Common myeloid progenitor, CD34-positive (primary cell): ENCODE results near the gene ACO2.
A peak's percentile ranks its signal among the peaks of the same experiment; 100 is the strongest.
"Not testable (repeated sequence)": the region's sequence is repeated elsewhere in the genome, so short reads cannot be mapped to it uniquely, and the experiment has no call there.

Source experiments
- CTCF ChIA-PET: fragments of 350-600 bp; sonication (Branson Sonifier 250); formaldehyde crosslinking; loops from one replicate; lab custom pipeline; 2021; ENCODE audit warnings: antibody characterized with exemption; lab: Charles Lee
- POLR2A ChIA-PET: fragments of 350-600 bp; sonication (Branson Sonifier 250); formaldehyde crosslinking; loops from one replicate; lab custom pipeline; 2021; ENCODE audit warnings: antibody characterized with exemption; lab: Charles Lee
- DNase-seq, 3 donors: peaks; one replicate each; pipeline versions ENCODE4 v3.0.0 to v3.0.0-alpha.2; 2013
- H3K27ac ChIP-seq, 2 experiments: 1 replicate in 1 of 2; 2 replicates in 1 of 2; pipeline ENCODE4 v1.7.0; 2013; ENCODE audit warnings: inconsistent platforms in 2 of 2, low read length in 2 of 2, mild to moderate bottlenecking in 2 of 2, low read depth in 1 of 2, moderate library complexity in 1 of 2; ENCODE audit not compliant: severe bottlenecking in 2 of 2, insufficient read depth in 1 of 2, poor library complexity in 1 of 2
- H3K27me3 ChIP-seq, 5 experiments: replicated peaks in 2 of 5; 1 replicate in 3 of 5; 2 replicates in 2 of 5; pipeline versions ENCODE4 v1.6.1 to v1.7.0; 2013; ENCODE audit warnings: low read length in 4 of 5, mild to moderate bottlenecking in 2 of 5, moderate library complexity in 2 of 5, inconsistent platforms in 1 of 5; ENCODE audit not compliant: insufficient read depth in 5 of 5, control insufficient read depth in 4 of 5
- H3K36me3 ChIP-seq, 4 experiments: 1 replicate in 2 of 4; 2 replicates in 2 of 4; pipeline versions ENCODE4 v1.6.1 to v1.7.0; 2013; ENCODE audit warnings: low read length in 3 of 4, control low read depth in 1 of 4, mild to moderate bottlenecking in 1 of 4; ENCODE audit not compliant: control insufficient read depth in 4 of 4, insufficient read depth in 4 of 4
- H3K4me1 ChIP-seq, 4 experiments: 1 replicate in 3 of 4; 2 replicates in 1 of 4; pipeline versions ENCODE4 v1.6.1 to v1.7.1; 2013; ENCODE audit warnings: low read length in 3 of 4, mild to moderate bottlenecking in 3 of 4, control low read depth in 1 of 4, inconsistent platforms in 1 of 4, moderate library complexity in 1 of 4; ENCODE audit not compliant: control insufficient read depth in 4 of 4, insufficient read depth in 4 of 4; ENCODE audit errors: control extremely low read depth in 1 of 4
- H3K4me3 ChIP-seq, 7 experiments: 1 replicate in 4 of 7; 2 replicates in 3 of 7; pipeline versions ENCODE4 v1.5.1 to v1.7.0; 2013; ENCODE audit warnings: mild to moderate bottlenecking in 7 of 7, low read length in 6 of 7, moderate library complexity in 6 of 7, inconsistent platforms in 2 of 7, low read depth in 2 of 7, control low read depth in 1 of 7; ENCODE audit not compliant: insufficient read depth in 4 of 7, control insufficient read depth in 1 of 7; ENCODE audit errors: extremely low read depth in 1 of 7
- H3K9me3 ChIP-seq, 5 experiments: 1 replicate in 4 of 5; 2 replicates in 1 of 5; pipeline versions ENCODE4 v1.6.1 to v1.7.1; 2013; ENCODE audit warnings: low read length in 4 of 5, mild to moderate bottlenecking in 2 of 5, inconsistent platforms in 1 of 5, low read depth in 1 of 5, moderate library complexity in 1 of 5; ENCODE audit not compliant: control insufficient read depth in 4 of 5, insufficient read depth in 2 of 5; ENCODE audit errors: control extremely low read depth in 1 of 5
- WGBS: methylation state at CpG from one replicate; pipeline ENCODE4 v1.1.5; 2013; ENCODE audit not compliant: insufficient coverage; 5-methylcytosine and 5-hydroxymethylcytosine counted together

ACO2 gene

DNA sequence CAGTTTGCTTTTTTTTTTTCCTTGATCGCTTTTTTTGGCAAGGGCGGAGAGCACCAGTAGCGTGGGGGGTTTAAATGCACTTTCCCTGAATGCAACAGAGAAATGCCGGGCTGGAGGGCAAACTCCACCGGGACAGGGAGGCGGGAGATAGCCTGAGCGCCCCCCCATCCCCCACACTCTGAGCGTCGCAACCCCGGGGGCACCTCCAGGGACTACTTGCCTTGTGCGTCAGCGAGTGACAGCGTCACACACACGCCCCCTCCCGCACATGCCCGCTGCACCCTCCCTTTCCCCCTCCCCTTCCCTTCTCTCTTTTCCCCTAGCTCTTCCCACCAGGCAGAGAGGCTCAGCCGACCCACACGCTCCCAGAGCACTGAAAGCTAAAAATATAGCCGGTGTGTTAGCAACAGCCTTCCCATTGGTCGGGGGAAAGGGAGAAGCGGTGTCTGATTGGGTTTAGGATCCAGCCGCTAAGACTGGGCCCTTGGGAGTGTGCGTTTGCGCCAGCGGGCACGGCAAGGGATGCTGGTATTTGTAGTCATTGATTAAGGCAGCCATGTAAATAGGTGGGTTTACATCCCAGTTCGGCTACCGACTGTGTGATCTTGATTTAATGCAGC lies 20.6 kb upstream of the ACO2 start:
- 0% methylated on average over 12 of the region's 28 CpGs for WGBS
- ChIA-PET POLR2A (interaction anchor here (0.5 to 4.1 kb wide), 5 partner anchors 11 to 95 kb away, joined by 3 to 34 read pairs (median 3); partner anchors contain the start of genes ACO2 and PHF5A), CTCF (interaction anchor here (0.7 to 1.7 kb wide), 4 partner anchors 9 to 46 kb away, joined by 3 to 7 read pairs (median 5); partner anchors contain the start of genes ACO2 and PHF5A)
- Histone ChIP-seq H3K27ac (peak overlapping the region; percentile 88 to 97), H3K9me3 (no peaks in the 10 kb centered on the region), H3K36me3 (peaks cover 0 to 5% (median 0%) of the 10 kb centered on the region in 4 experiments), H3K27me3 (no peaks in the 10 kb centered on the region), H3K4me3 (peak overlapping the region; percentile 85 to 99 (median 93)), H3K4me1 (peaks cover 11 to 35% (median 29%) of the 10 kb centered on the region in 4 experiments)
- peak; percentile 99 to 100 (median 100) for DNase-seq

DNA sequence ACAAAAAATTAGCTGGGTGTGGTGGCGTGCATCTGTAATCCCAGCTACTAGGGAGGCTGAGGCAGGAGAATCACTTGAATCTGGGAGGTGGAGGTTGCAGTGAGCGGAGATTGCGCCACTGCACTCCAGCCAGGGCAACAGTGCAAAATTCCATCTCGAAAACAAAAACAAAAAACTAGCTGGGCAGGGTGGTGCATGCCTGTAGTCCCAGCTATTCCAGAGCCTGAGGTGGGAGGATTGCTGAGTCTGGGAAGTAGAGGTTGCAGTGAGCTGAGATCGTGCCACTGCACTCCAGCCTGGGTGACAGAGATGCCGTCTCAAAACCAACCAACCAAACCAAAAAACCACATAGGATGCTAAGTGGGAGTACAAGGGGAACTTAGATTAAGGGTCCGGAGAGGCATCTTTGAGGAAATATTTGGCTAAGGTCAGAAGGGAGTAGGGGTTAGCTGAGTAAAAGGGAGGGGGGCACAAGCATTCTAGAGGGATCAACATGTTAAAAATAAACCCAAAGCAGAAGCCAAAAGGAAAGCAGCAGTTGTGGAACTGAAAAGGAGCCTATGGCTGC lies 10.7 kb upstream of the ACO2 start:
- 74% methylated on average over 5 of the region's 7 CpGs for WGBS
- POLR2A ChIA-PET: no interaction called here
- no peak overlapping the region for H3K4me3 ChIP-seq
- H3K27ac ChIP-seq: no peak overlapping the region
- no peaks in the 10 kb centered on the region for H3K27me3 ChIP-seq
- H3K4me1 ChIP-seq: peaks cover 0 to 9% (median 6%) of the 10 kb centered on the region in 4 experiments
- CTCF ChIA-PET: interaction anchor here (0.9 to 1.1 kb wide), 2 partner anchors 9 to 54 kb away, joined by 4 to 5 read pairs; no protein-coding TSS in a partner anchor
- peaks cover 7 to 39% (median 24%) of the 10 kb centered on the region in 4 experiments for H3K36me3 ChIP-seq
- DNase-seq: peak in 1 of 3 donors; percentile 24
- no peaks in the 10 kb centered on the region for H3K9me3 ChIP-seq

DNA sequence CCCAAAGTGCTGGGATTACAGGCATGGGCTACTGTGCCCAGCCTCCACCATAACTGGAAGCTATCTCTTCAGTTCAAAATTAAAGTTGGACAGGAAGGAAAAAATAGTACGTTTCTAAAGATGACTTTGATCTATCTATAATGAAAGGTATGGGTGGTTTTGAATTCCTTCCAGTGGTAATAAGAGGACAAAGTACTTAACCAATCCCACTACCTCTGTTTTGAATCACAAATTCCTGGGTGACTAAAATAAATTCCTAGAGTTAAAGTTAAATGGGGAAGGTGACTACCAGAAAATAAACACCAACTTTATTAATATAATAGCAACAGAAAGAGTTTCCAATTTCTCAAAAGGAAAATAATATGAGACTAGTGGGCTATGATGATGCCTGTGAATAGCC lies 9.5 kb upstream of the ACO2 start:
- peak overlapping the region in 1 of 2 experiments; percentile 25 for H3K27ac ChIP-seq
- CTCF ChIA-PET: interaction anchor here (1.1 to 1.4 kb wide), 2 partner anchors 57 to 68 kb away, joined by 3 to 4 read pairs; no protein-coding TSS in a partner anchor
- peaks cover 9 to 49% (median 31%) of the 10 kb centered on the region in 4 experiments for H3K36me3 ChIP-seq
- H3K27me3 ChIP-seq: no peaks in the 10 kb centered on the region
- H3K9me3 ChIP-seq: no peaks in the 10 kb centered on the region
- DNase-seq: no peak
- H3K4me3 ChIP-seq: no peak overlapping the region
- H3K4me1 ChIP-seq: peaks cover 0 to 9% (median 6%) of the 10 kb centered on the region in 4 experiments
- no CpG with 5 or more reads among the region's 1 CpG for WGBS
- POLR2A ChIA-PET: interaction anchor here (0.6 to 1.0 kb wide), 2 partner anchors 11 to 12 kb away, joined by 3 read pairs; no protein-coding TSS in a partner anchor

DNA sequence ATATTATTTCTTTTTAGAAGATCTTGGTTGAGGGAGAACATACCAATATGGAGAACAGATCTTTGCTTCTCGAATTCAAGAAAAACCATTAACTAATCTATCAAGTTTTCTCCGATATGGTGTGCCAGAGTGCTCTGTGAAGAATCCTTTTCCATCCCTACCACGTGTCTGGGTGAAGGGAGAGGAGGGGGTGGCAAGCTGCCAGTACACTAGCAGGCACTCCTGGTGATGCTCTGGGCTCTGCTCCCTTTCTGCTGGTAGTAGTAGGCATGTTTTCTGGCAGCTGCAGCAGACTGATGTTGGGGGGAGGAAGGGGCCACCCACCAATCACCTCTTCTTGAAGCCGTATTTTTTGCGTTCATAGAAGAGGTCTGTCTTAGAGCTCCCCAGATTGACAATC lies 8.8 kb upstream of the ACO2 start:
- H3K9me3 ChIP-seq, DNase-seq, H3K27me3 ChIP-seq, H3K27ac ChIP-seq, H3K4me3 ChIP-seq, H3K4me1 ChIP-seq: not testable (repeated sequence)
- ChIA-PET CTCF (interaction anchor here (1.1 to 1.4 kb wide), 2 partner anchors 58 to 67 kb away, joined by 3 to 4 read pairs; no protein-coding TSS in a partner anchor), POLR2A (interaction anchor here (1.0 kb wide), 1 partner anchor 11 kb away, joined by 3 read pairs; no protein-coding TSS in a partner anchor)
- WGBS: no CpG with 5 or more reads among the region's 5 CpGs
- peaks cover 13 to 55% (median 38%) of the 10 kb centered on the region in 4 experiments for H3K36me3 ChIP-seq

DNA sequence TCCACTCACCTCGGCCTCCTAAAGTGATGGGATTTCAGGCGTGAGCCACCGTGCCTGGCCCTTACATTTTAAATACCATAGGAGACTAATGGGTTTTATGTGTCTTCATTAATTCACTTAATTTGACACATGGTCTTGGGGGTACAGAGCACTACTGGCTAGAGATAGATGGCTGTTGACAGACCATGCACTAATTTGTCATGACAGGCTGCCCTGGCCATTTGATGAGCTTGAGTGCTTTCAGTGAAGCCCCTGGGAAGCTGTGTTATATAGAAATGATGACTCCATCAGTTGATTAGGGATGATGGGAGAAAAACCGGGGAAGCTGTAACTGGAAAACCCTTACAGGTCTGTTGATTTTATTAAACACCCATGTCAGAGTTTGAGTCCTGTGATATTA lies 7.0 kb upstream of the ACO2 start:
- ChIA-PET CTCF (interaction anchor here (0.7 to 1.9 kb wide), 4 partner anchors 8 to 65 kb away, joined by 3 to 9 read pairs (median 5); partner anchors contain the start of gene TOB2), POLR2A (no interaction called here)
- Histone ChIP-seq H3K27me3 (no peaks in the 10 kb centered on the region), H3K36me3 (peaks cover 19 to 71% (median 48%) of the 10 kb centered on the region in 4 experiments), H3K4me3 (no peak overlapping the region), H3K4me1 (peaks cover 0 to 9% (median 6%) of the 10 kb centered on the region in 4 experiments), H3K27ac (no peak overlapping the region), H3K9me3 (no peaks in the 10 kb centered on the region)
- DNase-seq: no peak
- WGBS: no CpG with 5 or more reads among the region's 4 CpGs

DNA sequence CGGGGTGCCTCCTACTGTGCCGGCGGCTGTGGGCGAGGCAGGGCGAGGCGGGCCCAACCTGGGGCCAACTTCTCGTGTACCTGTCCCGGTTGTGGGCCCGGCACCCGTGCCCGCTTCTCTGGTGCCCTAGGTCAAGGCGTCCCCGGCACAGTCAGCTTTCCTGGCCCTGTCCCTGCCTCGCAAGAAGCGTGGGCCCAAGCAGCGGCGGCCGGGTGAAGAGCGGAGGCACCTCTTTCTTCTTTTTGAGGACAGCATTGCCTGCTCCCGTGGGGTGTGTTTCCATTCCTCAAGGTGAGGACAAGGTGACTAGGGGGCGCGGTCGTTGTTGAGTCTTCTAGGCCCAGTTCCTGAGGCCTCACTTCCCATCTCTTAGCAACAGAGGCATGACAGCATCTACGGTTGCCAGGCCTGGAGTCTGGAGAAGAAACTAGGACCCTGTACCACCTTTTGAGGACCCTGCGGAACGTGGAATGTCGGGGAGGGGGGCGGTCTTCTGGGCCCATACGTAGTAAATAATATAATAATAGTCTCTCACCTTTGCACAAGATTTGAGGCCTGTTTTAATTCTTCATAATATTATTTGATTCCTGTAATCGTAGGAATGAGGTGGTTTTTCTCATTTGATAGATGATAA lies 418 bp downstream of the ACO2 start:
- ChIA-PET POLR2A (interaction anchor here (0.6 to 2.7 kb wide), 4 partner anchors 16 to 87 kb away, joined by 3 to 34 read pairs (median 4); partner anchors contain the start of genes TEF and TOB2), CTCF (interaction anchor here (0.5 to 2.2 kb wide), 8 partner anchors 14 to 80 kb away, joined by 3 to 12 read pairs (median 4); no protein-coding TSS in a partner anchor)
- Histone ChIP-seq H3K4me3 (peak overlapping the region; percentile 91 to 99 (median 94)), H3K9me3 (no peaks in the 10 kb centered on the region), H3K27me3 (no peaks in the 10 kb centered on the region), H3K27ac (peak overlapping the region; percentile 99 to 100), H3K36me3 (peaks cover 13 to 49% (median 23%) of the 10 kb centered on the region in 4 experiments), H3K4me1 (peaks cover 11 to 23% (median 18%) of the 10 kb centered on the region in 4 experiments)
- WGBS: 0% methylated on average over 24 of the region's 30 CpGs
- peak in 2 of 3 donors; percentile 53 to 61 for DNase-seq
